HG02973 (cell line): ENCODE data around the gene BOLA3.
A peak's percentile ranks its signal among the peaks of the same experiment; 100 is the strongest.
"Not testable (repeated sequence)": the region's sequence is repeated elsewhere in the genome, so short reads cannot be mapped to it uniquely, and the experiment has no call there.

Experiments
- ATAC-seq: cut with Tn5 transposase; IDR thresholded peaks from one replicate; pipeline ENCODE4 v1.9.1; 2021; ENCODE audit warnings: moderate library complexity; ENCODE audit not compliant: unreplicated experiment

The BOLA3 gene

GRCh38 chr2:74147727-74148456 is at the start of gene BOLA3:
Gene BOLA3, minus strand, starts transcription at chr2:74147912. Its CDS starts 38 bp downstream, at chr2:74147874.
- ATAC-seq, result peak; percentile 84

GRCh38 chr2:74197049-74197448 is 49.3 kb upstream of the BOLA3 start:
- no peak for ATAC-seq

- no peak for ATAC-seq
Measured at GRCh38 chr2:74194799-74195198, 47.1 kb upstream of the BOLA3 start.

- ATAC-seq, result no peak
Measured at GRCh38 chr2:74191596-74192380, 44.1 kb upstream of the BOLA3 start.

- ATAC-seq, result no peak
Measured at GRCh38 chr2:74188696-74189095, 41.0 kb upstream of the BOLA3 start.

- no peak for ATAC-seq
Measured at GRCh38 chr2:74188018-74188601, 40.4 kb upstream of the BOLA3 start.

GRCh38 chr2:74186706-74187105 is 39.0 kb upstream of the BOLA3 start:
- not testable (repeated sequence) for ATAC-seq

DNA sequence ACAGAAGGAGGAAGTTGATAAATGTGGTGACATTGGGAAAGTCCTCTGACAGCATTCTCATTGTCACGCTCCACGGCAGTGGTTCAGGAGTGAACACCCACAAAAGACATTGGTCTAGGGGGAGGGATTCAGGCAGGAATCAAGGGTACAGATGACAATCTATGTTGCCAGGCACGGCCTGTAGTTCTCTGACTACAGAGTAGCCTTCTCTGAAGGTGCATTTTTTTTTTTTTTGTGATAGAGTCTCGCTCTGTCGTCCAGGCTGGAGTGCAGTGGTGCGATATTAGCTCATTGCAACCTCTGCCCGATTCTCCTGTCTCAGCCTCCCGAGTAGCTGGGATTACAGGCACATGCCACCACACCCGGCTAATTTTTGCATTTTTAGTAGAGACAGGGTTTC is 38.3 kb upstream of the BOLA3 start:
- peak; percentile 58 for ATAC-seq

- no peak for ATAC-seq
Measured at GRCh38 chr2:74183878-74184277, 36.2 kb upstream of the BOLA3 start.

DNA sequence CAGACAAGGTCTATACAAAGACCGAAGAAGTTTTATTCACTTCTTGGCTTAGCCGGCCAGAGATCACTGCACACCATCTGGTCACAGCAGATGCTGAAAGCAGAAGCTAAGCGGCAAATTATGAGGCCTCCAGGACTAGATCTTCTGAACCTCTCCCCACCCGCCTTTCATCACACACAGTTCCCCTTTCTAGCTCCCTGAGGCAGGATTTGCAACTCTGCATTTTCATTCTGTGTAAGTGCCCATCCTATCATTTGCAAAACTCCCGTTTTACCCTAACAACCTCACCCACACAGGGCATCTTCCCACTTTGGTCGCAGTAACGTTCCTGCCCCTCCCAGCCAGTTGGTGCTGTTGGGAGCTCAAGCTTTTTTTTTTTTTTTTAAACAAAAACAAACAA is 34.0 kb upstream of the BOLA3 start:
- ATAC-seq, result peak; percentile 28

DNA sequence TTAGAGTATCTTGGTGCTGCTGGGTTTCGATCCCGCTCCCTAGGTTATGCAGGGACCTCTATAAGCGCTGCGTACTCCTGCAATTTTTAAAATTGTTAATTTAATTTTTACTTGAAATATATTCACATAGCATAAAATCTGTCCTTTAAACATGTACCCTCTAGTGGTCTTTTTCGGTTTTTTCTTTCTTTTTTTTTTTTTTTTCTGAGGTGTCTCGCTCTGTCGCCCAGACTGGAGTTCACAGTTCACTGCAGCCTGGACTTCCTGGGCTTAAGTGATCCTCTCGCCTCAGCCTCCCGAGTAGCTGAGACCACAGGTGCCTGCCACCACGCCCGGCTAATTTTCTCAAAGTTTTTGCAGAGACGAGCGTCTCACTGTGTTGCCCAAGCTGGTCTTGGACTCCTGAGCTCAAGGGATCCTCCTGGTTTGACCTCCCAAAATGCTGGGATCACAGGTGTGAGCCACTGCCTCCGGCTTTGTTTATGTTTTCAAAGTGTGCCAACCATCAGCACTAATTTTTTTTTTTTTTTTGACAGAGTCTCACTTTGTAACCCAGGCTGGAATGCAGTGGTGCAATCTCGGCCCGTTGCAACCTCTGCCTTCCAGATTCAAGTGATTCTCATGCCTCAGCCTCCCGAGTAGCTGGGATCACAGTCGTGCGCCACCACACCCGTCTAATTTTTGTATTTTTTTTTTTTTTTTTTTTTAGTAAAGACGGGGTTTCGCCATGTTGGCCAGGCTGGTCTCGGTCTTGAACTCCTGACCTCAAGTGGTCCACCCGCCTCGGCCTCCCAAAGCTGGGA is 31.6 kb upstream of the BOLA3 start:
- ATAC-seq, result peak; percentile 3

DNA sequence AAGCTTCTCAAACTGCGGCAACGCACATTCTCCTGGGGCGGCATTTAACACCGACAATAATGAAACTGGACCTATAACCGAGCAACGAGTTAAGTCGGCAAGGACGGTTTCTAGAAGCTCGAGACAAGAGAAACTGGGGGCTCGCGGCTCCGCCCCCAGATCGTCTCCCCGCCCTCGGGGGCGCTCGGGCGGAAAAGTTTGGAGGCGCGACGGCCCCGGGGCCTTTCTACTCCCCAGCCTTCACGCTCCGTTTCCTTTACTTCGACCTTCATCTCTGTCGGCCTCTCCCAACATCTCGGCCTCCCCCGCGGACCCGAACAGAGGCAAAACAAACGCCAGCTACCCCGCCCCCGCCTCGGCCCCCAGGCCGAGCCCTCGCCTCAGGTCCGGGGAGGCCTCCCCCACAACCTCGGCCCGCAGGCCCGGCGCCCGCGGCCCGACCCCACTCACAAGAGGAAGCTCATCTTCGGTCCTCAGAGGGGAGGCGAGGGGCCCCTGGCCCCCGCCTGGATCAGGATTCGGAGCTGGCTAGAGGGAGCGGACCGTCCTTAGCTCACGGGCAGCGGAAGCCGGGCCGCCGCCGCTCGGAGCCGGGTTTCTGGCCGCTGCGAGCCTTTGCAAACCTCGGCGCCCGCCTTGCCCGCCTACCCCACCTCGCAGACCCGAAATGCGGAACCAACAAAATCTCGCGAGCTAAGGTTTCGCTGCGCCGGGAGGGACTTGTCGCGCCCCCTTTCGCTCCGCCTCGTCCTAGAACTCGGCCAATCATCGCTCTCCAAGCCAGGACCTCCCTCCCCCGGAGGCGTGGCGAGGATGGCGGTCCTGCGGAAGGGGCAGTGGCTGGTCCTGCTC is 30.7 kb upstream of the BOLA3 start, which contains the start of gene MOB1A:
MOB1A (minus strand) TSS at position 669 of the 852 bp plus-strand sequence; CDS start at position 464, 205 bp downstream.
- peak; percentile 67 for ATAC-seq

DNA sequence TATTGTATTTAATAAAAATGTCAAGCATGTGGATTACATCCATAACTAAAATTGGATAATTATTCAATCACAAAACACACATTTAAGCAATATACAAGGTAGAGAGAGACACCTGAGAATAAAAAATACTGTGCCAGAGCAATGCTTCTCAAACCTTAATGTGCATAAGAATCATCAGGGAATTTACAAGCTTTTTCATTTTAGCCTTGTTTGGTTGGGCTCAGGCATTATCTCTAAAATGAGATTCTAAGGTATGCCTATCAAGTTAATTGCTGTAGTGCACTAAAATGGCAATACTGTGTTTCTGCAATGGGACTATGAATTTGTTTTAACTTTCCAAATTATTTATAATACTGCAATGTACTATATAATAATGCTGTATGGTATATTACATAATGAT is 30.0 kb upstream of the BOLA3 start:
- ATAC-seq, result no peak

DNA sequence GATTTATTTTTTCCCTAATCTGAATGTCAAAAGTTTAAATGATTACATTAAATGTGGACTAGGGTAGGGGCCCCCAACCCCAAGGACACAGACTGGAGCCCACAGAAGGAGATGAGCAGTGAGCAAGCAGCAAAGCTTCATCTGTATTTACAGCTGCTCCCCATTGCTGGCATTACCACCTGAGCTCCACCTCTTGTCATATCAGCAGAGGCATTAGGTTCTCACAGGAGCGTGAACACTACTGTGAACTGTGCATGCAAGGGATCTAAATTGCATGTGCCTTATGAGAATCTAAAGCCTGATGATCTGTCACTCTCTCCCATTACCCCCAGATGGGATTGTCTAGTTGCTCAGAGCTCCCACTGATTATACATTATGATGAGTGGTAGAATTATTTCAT is 27.2 kb upstream of the BOLA3 start:
- no peak for ATAC-seq

GRCh38 chr2:74168739-74169138 is 21.0 kb upstream of the BOLA3 start:
- no peak for ATAC-seq

- no peak for ATAC-seq
Measured at GRCh38 chr2:74164761-74165160, 17.0 kb upstream of the BOLA3 start.

DNA sequence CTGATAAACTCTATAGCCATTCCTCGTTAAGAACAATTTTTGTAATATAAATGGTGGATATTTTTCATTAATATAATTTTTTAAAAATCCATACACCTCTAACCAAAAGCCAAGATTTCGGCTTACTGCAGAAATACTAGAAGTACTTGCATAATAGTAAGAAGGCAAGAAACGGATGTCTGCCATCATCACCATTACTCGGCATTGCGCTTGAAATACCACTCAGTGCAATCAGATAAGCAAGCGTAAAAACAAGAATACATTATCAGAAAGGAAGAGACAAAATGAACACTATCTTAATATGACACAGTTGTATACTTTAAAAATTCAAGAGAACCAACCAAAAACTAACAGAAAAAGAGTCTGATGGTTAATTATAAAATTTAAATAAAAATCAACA is 15.2 kb upstream of the BOLA3 start:
- no peak for ATAC-seq

DNA sequence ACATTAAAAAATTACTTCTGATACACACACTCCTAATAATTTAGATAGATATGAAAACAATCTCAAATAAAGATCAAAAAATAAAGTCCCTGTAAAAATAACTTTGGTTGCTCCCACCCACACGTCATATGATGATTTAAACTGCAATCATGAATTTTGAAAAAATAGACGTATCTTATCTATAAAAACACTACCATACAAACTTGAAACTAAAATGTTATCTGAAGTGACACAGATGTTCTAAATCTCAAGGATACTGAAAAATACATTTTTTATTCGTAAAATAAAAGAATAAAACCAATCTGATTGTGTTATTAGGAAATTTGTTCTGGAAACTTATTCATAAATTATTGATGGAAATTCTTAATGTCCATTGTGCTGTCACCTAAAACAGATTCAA is 8.1 kb upstream of the BOLA3 start:
- no peak for ATAC-seq

DNA sequence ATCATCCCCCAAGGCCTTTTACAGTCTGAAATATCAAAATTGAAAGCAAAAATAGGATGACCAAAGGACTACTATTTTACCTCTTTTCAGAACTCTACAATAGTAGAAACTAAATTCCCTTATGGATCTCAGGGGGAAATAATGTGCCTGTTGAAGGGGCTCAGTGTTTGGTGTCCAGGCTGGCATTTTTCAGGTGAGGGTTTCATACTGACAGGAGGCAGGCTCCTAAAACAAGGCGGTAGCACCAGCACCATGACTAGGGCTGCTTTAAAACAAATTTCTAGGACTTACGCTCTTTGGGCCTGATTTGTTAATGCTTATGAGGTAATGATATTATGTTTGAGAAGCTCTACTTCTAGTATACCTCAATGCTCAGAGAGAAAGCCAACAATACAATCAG is 5.2 kb upstream of the BOLA3 start:
- ATAC-seq, result no peak
